Measurements from ENCODE around the gene APOL3.

GRCh38 chr22:36129071-36129470 lies 31.5 kb downstream of the APOL3 start:
- no peak for TF ChIP-seq CTCF (conservative IDR thresholded peaks at IDR 0.05; ENCODE audit: low read depth, low read length)
- no peak for TF ChIP-seq EZH2 (IDR thresholded peaks at IDR 0.05; ENCODE audit: borderline replicate concordance, low read depth, low read length, poor library complexity, severe bottlenecking)
